Sigmoid colon (tissue), 4 donors: ENCODE data around the gene CDH19.

Source experiments
- CTCF ChIP-seq, 4 experiments: fragments of 450-650 bp in 3 of 4; fragments of 200-600 bp in 1 of 4; IDR thresholded peaks; one replicate each; pipeline ENCODE4 v1.5.1; 2016 to 2019; ENCODE audit warnings: antibody characterized with exemption in 4 of 4, mild to moderate bottlenecking in 3 of 4, moderate library complexity in 2 of 4
- POLR2AphosphoS5 ChIP-seq, 4 donors: sonication (generic); formaldehyde crosslinking; IDR thresholded peaks; one replicate each; pipeline ENCODE4 v1.6.1; 2017; ENCODE audit warnings: antibody characterized with exemption in 4 of 4

- TF ChIP-seq CTCF (IDR thresholded peaks at IDR 0.05) (no peak), POLR2AphosphoS5 (IDR thresholded peaks at IDR 0.05) (no peak)
Measured at GRCh38 chr18:66616523-66616983, 12.7 kb upstream of the CDH19 start.
